DOHH2 (cell line): ENCODE results near the gene GYG2.

ENCODE experiments used
- CTCF ChIP-seq: fragments of 200-600 bp; sonication (generic); IDR thresholded peaks from one replicate; pipeline ENCODE4 v1.5.1; 2014; ENCODE audit warnings: antibody characterized with exemption, mild to moderate bottlenecking, low read depth, low read length; ENCODE audit not compliant: poor library complexity, severe bottlenecking
- EZH2phosphoT487 ChIP-seq: fragments of 200-600 bp; sonication (generic); IDR thresholded peaks from 2 replicates; pipeline ENCODE4 v1.6.1; 2017; ENCODE audit warnings: borderline replicate concordance, mild to moderate bottlenecking, antibody characterized with exemption, low read length, moderate library complexity, mixed read lengths

- TF ChIP-seq CTCF (no peak), EZH2phosphoT487 (no peak)
Observed at GRCh38 chrX:2846992-2847391, 18.3 kb downstream of the GYG2 start.
